ENCODE data around the gene SYT9.

DNA sequence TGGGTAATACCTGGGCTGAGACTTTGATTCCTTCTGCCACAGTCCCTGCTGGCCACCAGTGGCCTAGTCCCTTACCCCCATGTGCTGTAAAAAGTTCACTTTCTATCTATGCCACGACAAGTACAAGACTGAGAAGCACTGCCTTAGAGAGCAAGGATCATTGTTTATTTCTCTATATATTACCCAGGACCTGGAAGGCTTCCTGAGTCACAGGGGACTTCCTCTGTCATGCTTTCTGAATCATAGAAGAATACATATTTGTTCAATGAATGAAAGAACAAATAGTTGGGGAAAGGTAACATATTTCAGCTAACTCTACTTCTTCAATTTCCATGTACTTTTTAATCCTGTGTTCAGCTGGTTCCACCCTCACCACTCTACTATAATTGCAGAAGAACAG, 5.5 kb upstream of the SYT9 start:
- TF ChIP-seq POLR2A (IDR thresholded peaks at IDR 0.05; ENCODE audit: low read depth, low read length) (no peak), POLR2AphosphoS5 (IDR thresholded peaks at IDR 0.05; ENCODE audit: low read depth, low read length) (no peak)

Data from GM12892 (cell line).